Cerebellar nuclear complex (tissue), 1 donor: ENCODE measurements around the gene DNAI1.
"Not testable (repeated sequence)": the region's sequence is repeated elsewhere in the genome, so short reads cannot be mapped to it uniquely, and the experiment has no call there.

ENCODE experiments used
- DNase-seq, 2 experiments: peaks; one replicate each; lab custom pipeline; 2025; lab: John Stamatoyannopoulos, UW

Gene DNAI1

DNA sequence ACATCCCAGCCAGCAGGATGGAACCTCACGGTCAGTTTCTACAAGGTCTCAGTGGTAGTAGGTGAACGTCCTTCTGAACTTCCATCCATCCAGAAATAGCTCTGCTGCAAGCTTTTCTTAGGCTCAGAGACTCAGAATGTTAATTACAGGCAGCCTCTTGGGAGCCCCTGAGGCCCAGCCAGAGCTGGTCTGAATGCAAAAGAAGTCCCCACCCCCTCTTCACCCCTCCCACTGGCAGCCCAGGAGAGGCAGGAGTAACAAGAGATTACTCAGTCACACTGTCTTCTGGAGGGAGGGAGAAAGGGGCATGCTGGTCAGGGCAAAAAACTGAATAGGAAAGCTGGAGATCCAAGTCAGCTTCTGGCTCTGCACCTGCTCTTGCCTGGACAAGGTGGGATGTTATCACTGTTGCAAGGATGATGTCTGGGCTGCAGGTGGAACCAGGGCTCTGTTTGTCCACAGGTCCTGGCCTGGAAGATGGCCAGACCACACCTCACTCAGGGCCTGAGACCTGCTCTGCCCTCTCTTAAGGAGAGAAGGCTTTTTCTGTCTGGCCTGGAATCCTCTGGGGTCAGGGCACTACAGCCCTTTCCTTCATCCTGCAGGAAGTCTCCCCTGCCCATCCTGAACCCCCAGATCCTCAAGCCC is 55.1 kb downstream of the DNAI1 start:
- DNase-seq, result no peak

- no peak for DNase-seq
These were observed 55.8 kb downstream of the DNAI1 start for GRCh38 chr9:34514401-34514800.

DNA sequence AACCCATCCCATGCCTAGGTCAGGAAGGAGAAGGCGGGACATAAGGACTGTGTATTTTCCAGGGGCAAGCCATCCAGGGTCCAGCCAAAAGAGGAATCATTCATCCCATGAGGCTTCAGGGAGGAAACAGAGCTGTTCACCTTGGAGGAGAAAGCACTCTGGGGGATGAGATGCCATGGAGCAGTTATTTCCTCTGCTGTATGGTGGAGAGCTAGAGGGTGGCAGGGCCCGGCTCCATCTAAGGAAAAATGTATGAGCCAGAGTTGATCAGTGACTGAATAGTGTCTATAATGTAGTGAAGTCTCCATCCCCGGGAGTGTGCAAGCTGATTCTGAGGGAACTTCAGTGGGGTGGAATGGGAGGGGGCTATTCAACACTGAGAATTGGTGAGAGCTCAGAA is 56.2 kb downstream of the DNAI1 start:
- DNase-seq, result no peak

DNA sequence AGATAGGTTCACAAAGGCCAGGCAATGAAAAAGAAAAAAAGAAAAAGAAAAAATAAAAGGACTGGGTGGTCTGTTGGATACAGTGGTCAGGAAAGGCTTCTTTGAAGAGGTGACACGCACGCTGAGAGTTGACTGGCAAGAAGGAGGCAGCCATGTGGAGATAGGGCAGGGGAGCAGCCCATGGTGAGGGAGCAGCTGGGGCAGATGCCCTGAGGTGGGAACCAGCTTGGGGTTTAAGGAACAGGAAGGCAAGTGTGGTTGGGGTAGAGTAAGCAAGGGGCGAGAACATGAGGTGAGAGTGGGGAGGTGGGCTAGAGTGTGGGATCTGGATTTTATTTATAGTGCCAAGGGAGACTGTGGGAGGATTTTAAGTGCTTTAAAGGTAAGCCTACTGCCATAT is 57.4 kb downstream of the DNAI1 start:
- no peak for DNase-seq

DNA sequence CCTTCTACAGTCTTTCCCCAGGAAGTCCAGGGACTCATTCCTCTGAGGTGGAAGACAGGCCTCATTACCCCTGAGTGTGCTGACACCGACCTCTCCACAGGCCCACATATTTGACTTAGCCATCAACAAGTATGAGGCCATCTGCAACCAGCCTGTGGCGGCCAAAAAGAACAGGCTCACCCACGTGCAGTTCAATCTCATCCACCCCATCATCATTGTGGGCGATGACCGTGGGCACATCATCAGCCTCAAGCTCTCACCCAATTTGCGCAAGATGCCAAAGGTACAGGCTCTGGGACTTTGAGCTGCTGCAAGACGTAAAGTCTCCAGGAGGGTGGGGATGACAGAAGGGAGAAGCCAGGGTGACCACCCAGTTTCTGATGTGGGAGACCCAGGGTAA is 58.6 kb downstream of the DNAI1 start:
- DNase-seq, result no peak

GRCh38 chr9:34518110-34518616 is 59.6 kb downstream of the DNAI1 start:
- DNase-seq, result no peak

DNA sequence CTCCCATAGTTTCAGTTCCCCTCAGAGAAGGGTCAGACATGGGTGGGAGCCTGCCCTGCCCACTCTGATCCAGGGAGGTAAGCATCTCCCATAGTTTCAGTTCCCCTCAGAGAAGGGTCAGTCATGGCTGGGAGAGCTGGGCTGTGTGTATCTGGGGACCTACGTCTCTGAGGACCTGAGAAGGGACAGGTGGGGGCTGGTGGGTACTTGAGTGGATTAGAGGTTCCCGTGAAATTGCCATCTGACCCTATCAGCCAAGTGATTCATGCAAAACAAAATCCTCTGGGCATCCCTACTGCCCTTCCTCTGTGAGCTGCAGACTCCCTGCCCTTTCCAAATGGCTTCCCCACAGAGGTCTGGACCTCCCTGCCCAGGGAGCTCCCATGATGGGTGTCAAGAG is 60.3 kb downstream of the DNAI1 start:
- DNase-seq, result no peak

DNA sequence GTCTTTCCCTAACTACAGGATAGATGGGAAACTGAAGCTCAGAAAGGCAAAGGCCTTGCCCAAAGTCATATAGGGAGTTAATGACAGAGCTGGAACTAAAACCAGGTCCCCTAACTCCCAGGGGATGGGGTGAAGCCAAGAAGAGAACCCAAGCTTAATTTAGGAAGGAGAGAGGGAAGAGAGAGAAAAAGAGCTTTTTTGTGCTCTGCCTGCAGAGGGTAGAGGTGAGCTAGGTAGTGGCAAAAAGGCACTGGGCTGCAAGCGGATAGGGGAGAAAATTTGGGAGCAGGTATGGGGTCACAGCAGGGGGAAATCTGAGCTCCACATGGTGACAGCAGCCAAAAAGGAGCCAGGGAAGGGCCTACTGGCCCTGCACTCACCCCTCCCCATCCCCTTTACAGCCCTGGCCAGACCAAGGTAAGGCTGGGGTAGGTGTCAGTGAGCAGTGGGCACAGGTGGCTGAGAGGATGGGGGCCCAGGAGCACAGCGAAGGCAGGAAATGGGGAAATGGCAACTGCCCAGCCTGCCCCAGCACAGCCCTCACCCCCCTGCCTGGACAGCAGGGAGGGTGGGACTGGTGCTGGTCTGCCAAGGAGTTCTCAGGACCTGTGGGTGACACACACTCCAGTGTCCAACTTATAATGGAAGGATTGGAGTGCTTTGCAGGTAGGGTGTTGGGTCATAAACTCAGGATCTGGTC is 60.9 kb downstream of the DNAI1 start:
- no peak for DNase-seq

DNA sequence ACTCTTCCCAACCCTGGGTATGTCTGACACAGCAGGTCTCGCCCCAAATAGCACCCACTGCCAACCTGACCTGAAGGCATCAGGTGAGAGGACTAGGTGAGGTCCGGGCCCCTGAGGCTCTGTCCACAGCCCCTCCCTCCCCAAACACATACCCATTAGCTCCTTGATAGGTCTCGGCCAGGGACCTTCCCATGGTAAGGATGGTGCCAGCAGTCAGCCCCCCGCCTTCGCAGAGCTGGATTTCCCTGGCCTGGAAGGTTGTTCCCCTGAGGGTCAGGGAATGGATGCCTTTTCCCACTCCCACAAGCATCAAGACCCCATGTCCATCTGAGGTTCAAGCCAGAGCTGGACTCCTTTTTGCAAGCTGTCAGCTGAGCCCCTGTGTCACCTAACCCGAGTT is 61.5 kb downstream of the DNAI1 start:
- DNase-seq, result no peak

GRCh38 chr9:34520505-34521385 is 62.1 kb downstream of the DNAI1 start:
- DNase-seq, result no peak

- DNase-seq, result no peak
These were observed 62.9 kb downstream of the DNAI1 start for GRCh38 chr9:34521406-34522045.

GRCh38 chr9:34522091-34522887 is 63.7 kb downstream of the DNAI1 start:
- DNase-seq, result no peak

GRCh38 chr9:34522971-34523797 is 64.6 kb downstream of the DNAI1 start, which contains the start of gene ENHO:
Gene ENHO (minus strand): TSS chr9:34522990. CDS start chr9:34521695, 1,295 bp downstream.
- peak; percentile 52 to 76 for DNase-seq

DNA sequence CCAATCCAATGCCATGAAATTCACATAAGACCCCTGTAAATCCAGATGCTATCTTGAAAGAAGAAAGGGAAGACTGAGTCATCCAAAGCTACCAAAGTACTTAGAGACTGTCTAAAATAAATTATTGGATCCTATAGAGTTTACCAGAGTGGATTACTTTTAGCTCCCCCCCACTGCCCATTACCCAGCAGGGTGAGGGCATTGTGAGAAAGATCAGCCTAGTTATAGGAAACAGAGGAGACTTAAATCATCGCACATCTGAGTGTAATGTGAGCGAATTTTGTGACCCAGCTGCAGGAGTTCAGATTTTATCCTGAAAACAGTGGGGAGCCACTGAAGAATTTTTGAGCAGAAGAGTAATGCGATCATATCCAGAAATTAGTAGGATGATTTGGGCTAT is 65.7 kb downstream of the DNAI1 start:
- DNase-seq, result no peak

- no peak for DNase-seq
These were observed 67.4 kb downstream of the DNAI1 start for GRCh38 chr9:34526026-34526425.

DNA sequence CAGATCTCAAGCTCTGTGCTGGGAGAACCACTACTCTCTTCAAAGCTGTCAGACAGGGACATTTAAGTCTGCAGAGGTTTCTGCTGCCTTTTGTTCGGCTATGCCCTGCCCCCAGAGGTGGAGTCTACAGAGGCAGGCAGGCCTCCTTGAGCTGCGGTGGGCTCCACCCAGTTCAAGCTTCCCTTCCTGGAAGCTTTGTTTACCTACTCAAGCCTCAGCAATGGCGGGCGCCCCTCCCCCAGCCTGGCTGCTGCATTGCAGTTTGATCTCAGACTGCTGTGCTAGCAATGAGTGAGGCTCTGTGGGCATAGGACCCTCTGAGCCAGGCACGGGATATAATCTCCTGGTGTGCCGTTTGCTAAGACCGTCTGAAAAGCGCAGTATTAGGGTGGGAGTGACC is 73.4 kb downstream of the DNAI1 start:
- not testable (repeated sequence) for DNase-seq

- no peak for DNase-seq
These were observed 78.1 kb downstream of the DNAI1 start for GRCh38 chr9:34536685-34537084.

- DNase-seq, result no peak
These were observed 82.2 kb downstream of the DNAI1 start for GRCh38 chr9:34540827-34541226.

GRCh38 chr9:34541540-34541939 is 82.9 kb downstream of the DNAI1 start:
- DNase-seq, result no peak

- no peak for DNase-seq
These were observed 85.4 kb downstream of the DNAI1 start for GRCh38 chr9:34544035-34544434.
